HG03460 (cell line): Measurements from ENCODE around the gene MEG3.
"Not testable (repeated sequence)": the region's sequence is repeated elsewhere in the genome, so short reads cannot be mapped to it uniquely, and the experiment has no call there.

Source experiments
- ATAC-seq: cut with Tn5 transposase; IDR thresholded peaks from one replicate; pipeline ENCODE4 v1.9.1; 2021; ENCODE audit not compliant: unreplicated experiment

MEG3 gene

GRCh38 chr14:100813291-100813690 lies 12.6 kb upstream of the MEG3 start:
- no peak for ATAC-seq

GRCh38 chr14:100815478-100816285 lies 10.2 kb upstream of the MEG3 start:
- no peak for ATAC-seq

- no peak for ATAC-seq
Measured at GRCh38 chr14:100816286-100816949, 9.5 kb upstream of the MEG3 start.

GRCh38 chr14:100816950-100817901 lies 8.7 kb upstream of the MEG3 start:
- no peak for ATAC-seq

- no peak for ATAC-seq
Measured at GRCh38 chr14:100818221-100818699, 7.7 kb upstream of the MEG3 start.

- not testable (repeated sequence) for ATAC-seq
Measured at GRCh38 chr14:100818923-100819322, 7.0 kb upstream of the MEG3 start.

GRCh38 chr14:100819453-100819828 lies 6.5 kb upstream of the MEG3 start:
- ATAC-seq: no peak

- ATAC-seq: no peak
Measured at GRCh38 chr14:100819829-100820475, 6.0 kb upstream of the MEG3 start.

GRCh38 chr14:100820957-100821356 lies 5.0 kb upstream of the MEG3 start:
- ATAC-seq: no peak

- no peak for ATAC-seq
Measured at GRCh38 chr14:100822013-100822412, 3.9 kb upstream of the MEG3 start.

- no peak for ATAC-seq
Measured at GRCh38 chr14:100822532-100823296, 3.2 kb upstream of the MEG3 start.

- ATAC-seq: no peak
Measured at GRCh38 chr14:100823413-100824080, 2.4 kb upstream of the MEG3 start.

GRCh38 chr14:100824091-100824551 lies 1.8 kb upstream of the MEG3 start:
- no peak for ATAC-seq

- ATAC-seq: no peak
Measured at GRCh38 chr14:100824901-100825712, 811 bp upstream of the MEG3 start.

- ATAC-seq: no peak
Measured at GRCh38 chr14:100826391-100827100, 628 bp downstream of the MEG3 start.

GRCh38 chr14:100827101-100828021 lies 1.4 kb downstream of the MEG3 start:
- no peak for ATAC-seq
